ENCODE measurements around the gene PRKCE. TPM values are rescaled to one million over a fixed set of nuclear protein-coding genes. Genes with fewer than 3 reads are reported as not detected.

PRKCE gene
- total and polyA plus RNA-seq, 2 of the 8 experiments (the other 6 are each of a cell fraction or from before 2014, with no cell fraction given), result 0.54 to 2.1 TPM

- H3K36me3 ChIP-seq (ENCODE audit: control insufficient read depth in 2 of 4, insufficient read depth in 4 of 4, low read length in 3 of 4), result no peaks in the 10 kb centered on the region
- no peak overlapping the region for H3K4me3 ChIP-seq (ENCODE audit: extremely low read depth in 1 of 4, insufficient read depth in 2 of 4, low read depth in 3 of 4, low read length in 4 of 4)
- H3K4me1 ChIP-seq (replicated peaks in 1 of 4; ENCODE audit: control insufficient read depth in 3 of 4, insufficient read depth in 4 of 4, low read length in 3 of 4), result no peaks in the 10 kb centered on the region
- no peaks in the 10 kb centered on the region for H3K9me3 ChIP-seq (ENCODE audit: insufficient read depth in 2 of 2, low read depth in 1 of 2, low read length in 1 of 2)
- 94% methylated on average over 5 of the region's 5 CpGs; no CpG with 5 or more reads in 1 of the 2 experiments for WGBS, 2 experiments (ENCODE audit: extremely low coverage in 1 of 2, insufficient coverage in 1 of 2, insufficient read length in 1 of 2, insufficient replicate concordance in 2 of 2, low coverage in 1 of 2, low lambda C conversion rate in 2 of 2, missing lambda C conversion rate in 1 of 2)
- H2BK15ac ChIP-seq (ENCODE audit: low read length), result no peak overlapping the region
- H2AK5ac ChIP-seq (ENCODE audit: low read depth, low read length), result no peak overlapping the region
- ChIA-PET CTCF (ENCODE audit: partially characterized antibody) (interaction anchor here (0.6 to 1.8 kb wide), 4 partner anchors 24 to 412 kb away, joined by 3 to 5 read pairs (median 4); no protein-coding TSS in a partner anchor), POLR2A (ENCODE audit: partially characterized antibody) (no interaction called here)
- no peak overlapping the region for H2BK20ac ChIP-seq (ENCODE audit: low read length)
- no peak for DNase-seq (ENCODE audit: low read depth in 1 of 2, low spot score in 2 of 2)
- H3K27ac ChIP-seq (ENCODE audit: low read depth, low read length), result no peak overlapping the region
- no peak overlapping the region for H3K9ac ChIP-seq (replicated peaks in 1 of 4; ENCODE audit: extremely low read depth in 1 of 4, low read depth in 3 of 4, low read length in 3 of 4)
- H3K4me2 ChIP-seq (ENCODE audit: insufficient read depth in 1 of 2, low read depth in 2 of 2, low read length in 2 of 2), result no peak overlapping the region
- no peaks in the 10 kb centered on the region for H3K23me2 ChIP-seq (ENCODE audit: low read depth, low read length)
- no peak overlapping the region for H4K91ac ChIP-seq (replicated peaks; ENCODE audit: insufficient read length, low read length)
- H2AFZ ChIP-seq (ENCODE audit: low read length), result no peak overlapping the region
- H4K5ac ChIP-seq (ENCODE audit: insufficient read length, low read depth, low read length), result no peak overlapping the region
- no peaks in the 10 kb centered on the region for H3K79me1 ChIP-seq (ENCODE audit: low read depth, low read length)
- no peak overlapping the region for H2BK5ac ChIP-seq (ENCODE audit: low read depth, low read length)
- no peak for FAIRE-seq
- H3K4ac ChIP-seq (replicated peaks; ENCODE audit: insufficient read length, low read depth, low read length), result no peak overlapping the region
- H2BK12ac ChIP-seq (ENCODE audit: low read depth, low read length), result no peak overlapping the region
- H2BK120ac ChIP-seq (replicated peaks; ENCODE audit: low read depth, low read length), result no peak overlapping the region
- no peak overlapping the region for H4K8ac ChIP-seq (ENCODE audit: extremely low read depth, insufficient read depth, low read length)
- H3K27me3 ChIP-seq (replicated peaks in 1 of 4; ENCODE audit: control insufficient read depth in 3 of 4, extremely low read depth in 1 of 4, insufficient read depth in 3 of 4, low read length in 3 of 4), result no peaks in the 10 kb centered on the region
- TF ChIP-seq RFX5 (IDR thresholded peaks at IDR 0.05; ENCODE audit: borderline replicate concordance, low read depth, low read length), result no peak
- TF ChIP-seq GTF2F1 (IDR thresholded peaks at IDR 0.05; ENCODE audit: borderline replicate concordance, low read depth, low read length), result no peak
- TF ChIP-seq SP1 (IDR thresholded peaks at IDR 0.05; ENCODE audit: low read depth, low read length), result no peak
- TF ChIP-seq SIX5 (IDR thresholded peaks at IDR 0.05; ENCODE audit: low read depth, low read length), result no peak
- TF ChIP-seq, protein P1, sequence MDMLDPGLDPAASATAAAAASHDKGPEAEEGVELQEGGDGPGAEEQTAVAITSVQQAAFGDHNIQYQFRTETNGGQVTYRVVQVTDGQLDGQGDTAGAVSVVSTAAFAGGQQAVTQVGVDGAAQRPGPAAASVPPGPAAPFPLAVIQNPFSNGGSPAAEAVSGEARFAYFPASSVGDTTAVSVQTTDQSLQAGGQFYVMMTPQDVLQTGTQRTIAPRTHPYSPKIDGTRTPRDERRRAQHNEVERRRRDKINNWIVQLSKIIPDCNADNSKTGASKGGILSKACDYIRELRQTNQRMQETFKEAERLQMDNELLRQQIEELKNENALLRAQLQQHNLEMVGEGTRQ (IDR thresholded peaks at IDR 0.05; ENCODE audit: low read length), result no peak
- H3K56ac ChIP-seq (replicated peaks; ENCODE audit: insufficient read length, low read depth, low read length), result no peak overlapping the region
- no peak overlapping the region for H3K18ac ChIP-seq (ENCODE audit: extremely low read depth, low read length)
- no peak overlapping the region for H3K14ac ChIP-seq (ENCODE audit: insufficient read length)
- no peaks in the 10 kb centered on the region for H3K79me2 ChIP-seq (ENCODE audit: control insufficient read depth in 1 of 2, insufficient read depth in 2 of 2, low read length in 2 of 2)
- H3K23ac ChIP-seq (ENCODE audit: insufficient read length), result no peak overlapping the region
- no peaks in the 10 kb centered on the region for H4K20me1 ChIP-seq (replicated peaks in 1 of 2; ENCODE audit: control insufficient read depth in 1 of 2, insufficient read depth in 2 of 2, low read length in 2 of 2)
These were observed 471.0 kb downstream of the PRKCE start for GRCh38 chr2:46122318-46122976.
